Activated naive CD4-positive, alpha-beta T cell treated with anti-CD3 and anti-CD28 coated beads, Interleukin-2, amount 50 U/mL, for 16 hours (primary cell): ENCODE data around the gene HTR4.
"Not testable (repeated sequence)": the region's sequence is repeated elsewhere in the genome, so short reads cannot be mapped to it uniquely, and the experiment has no call there.

Experiments used
- DNase-seq: peaks from one replicate; pipeline ENCODE4 v3.0.0-alpha.2; 2020

The HTR4 gene

DNA sequence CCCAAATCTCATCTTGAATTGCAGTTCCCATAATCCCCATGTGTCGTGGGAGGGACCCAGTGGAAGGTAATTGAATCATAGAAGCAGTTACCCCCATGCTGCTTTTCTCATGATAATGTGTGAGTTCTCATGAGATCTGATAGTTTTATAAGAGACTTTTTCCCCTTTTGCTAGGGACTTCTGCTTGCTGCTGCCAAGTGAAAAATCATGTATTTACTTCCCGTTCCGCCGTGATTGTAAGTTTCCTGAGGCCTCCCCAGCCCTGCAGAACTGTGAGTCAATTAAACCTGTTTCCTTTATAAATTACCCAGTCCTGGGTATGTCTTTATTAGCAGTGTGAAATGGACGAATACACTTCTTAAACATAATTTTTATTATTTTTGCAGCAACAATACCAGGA, 185.6 kb downstream of the HTR4 start:
- DNase-seq: not testable (repeated sequence)

- DNase-seq: no peak
Observed at GRCh38 chr5:148467958-148468357, 186.4 kb downstream of the HTR4 start.

DNA sequence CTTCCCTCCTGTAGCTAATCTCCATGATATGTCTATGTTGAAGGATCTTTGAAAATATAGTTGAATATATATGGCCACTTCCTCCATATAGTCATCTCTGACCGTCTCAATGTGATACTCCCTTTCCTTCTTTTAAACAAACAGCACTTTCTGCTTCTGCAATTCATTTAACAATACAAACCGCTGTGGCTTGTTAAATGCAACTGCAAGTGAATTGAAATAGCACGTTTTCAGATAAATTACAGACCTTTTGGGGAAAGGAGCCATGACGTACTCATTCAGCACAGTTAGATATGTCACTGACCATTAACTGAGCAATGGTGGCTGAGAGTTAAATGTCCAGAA, 188.1 kb downstream of the HTR4 start:
- no peak for DNase-seq

- no peak for DNase-seq
Observed at GRCh38 chr5:148465381-148466235, 188.7 kb downstream of the HTR4 start.

DNA sequence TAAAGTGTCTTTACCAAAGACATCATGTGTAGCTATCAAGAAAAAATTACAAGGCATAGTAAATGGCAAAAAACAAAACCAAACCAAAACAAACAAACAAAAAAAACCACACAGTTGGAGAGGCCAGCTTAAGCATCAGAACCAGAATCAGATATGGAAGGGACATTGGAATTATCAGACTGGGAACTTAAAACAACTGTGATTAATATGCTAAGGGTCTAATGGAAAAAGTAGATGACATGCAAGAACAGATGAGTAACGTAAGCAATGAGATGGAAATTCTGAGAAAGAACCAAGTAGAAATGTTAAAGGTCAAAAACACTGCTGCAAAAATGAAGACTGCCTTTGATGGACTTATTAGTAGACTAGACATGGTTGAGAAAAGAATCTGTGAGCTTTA, 194.7 kb downstream of the HTR4 start:
- DNase-seq: no peak

DNA sequence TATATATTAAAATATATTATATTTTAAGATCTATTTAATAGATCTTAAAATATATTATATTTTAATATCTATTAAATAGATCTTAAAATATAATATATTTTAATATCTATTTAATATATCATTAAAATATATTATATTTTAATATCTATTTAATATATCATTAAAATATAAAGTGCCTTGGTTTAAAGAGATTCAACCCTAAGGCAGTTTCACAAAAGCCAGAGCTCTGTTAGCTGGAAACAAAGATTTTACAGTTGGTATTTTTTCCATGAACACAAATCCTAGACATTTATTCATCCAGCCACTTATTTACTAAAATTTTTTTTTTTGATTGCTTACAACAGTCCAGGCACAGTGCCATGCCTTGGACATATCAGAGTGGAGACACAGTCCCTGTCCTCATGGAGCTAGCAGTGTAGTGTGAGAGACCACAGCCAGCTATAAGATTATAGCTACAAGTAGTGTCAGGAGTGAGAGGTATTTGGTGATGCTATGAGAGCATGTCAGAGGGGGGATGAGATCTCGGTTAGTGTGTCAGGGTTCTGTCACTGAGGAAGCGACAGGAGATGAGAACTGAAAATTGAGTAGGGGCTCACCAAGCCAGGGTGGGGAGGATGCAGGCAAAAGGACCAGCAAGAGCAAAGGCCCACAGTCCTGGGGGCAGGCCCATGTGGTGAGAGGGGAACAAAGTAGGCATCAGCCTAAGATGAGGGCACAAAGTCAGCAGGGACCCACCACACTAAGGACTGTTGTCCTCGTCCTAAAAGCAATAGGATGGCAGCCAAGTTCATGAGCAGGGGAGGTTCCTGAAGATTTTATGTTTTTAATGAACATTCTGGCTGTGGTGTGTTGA, 196.1 kb downstream of the HTR4 start:
- no peak for DNase-seq

DNA sequence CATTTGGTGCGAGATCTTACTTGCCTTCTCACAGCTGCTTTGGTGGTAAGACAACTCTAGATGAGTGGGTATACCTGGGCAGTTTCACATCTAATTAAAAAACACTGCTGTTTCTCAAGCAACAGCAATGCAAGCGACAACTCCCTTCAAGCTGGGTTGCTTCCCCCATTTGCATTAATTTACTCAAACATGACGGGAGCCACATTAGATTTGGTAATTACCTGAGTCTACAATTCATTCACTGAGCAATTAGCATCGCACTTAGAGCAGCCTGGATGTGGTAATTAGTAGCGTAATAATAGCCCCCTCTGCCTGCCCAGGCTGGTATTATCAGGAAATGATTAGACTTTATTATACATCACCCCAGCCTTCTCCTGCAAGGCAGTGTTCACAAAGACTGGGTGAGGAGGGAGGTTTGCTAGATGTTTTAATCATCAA, 197.1 kb downstream of the HTR4 start:
- peak; percentile 13 for DNase-seq

DNA sequence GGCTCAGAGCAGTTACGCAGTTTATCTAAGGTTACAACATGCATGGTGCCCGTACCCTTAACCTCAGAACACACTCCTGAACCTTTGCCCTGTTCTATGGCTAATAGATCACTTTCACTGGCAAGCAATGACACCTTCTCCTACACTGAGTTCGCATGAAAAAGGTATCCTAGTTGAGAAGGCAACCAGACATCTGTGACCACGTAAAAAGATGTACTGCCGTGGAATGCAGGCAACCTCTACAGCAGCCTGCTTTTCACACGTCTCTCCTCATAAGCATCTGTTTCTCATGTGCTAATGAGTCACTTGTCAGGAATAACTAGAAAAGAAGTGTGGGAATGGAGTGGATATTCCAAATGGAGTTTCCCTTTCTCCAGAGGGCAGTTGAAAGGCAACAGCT, 199.1 kb downstream of the HTR4 start:
- DNase-seq: no peak

DNA sequence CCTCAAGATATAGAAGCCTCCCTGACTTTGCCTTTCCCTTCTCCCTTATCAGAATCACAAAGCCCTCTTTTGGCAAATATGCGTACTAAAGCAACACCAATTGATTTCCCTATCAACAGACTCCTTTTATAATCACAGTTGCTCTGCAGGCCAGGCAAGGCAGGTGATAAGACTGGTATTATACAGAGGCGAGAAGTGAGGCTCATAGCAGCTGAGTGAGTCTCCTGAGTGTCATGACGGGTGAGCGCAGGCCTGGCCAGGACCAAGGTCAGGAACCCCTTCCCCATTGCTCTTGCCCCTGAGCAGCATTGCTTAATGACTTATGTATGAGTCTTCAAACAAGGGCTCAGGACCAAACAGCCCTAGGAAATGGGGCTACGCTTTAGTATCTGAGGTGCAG, 199.8 kb downstream of the HTR4 start:
- DNase-seq: no peak

DNA sequence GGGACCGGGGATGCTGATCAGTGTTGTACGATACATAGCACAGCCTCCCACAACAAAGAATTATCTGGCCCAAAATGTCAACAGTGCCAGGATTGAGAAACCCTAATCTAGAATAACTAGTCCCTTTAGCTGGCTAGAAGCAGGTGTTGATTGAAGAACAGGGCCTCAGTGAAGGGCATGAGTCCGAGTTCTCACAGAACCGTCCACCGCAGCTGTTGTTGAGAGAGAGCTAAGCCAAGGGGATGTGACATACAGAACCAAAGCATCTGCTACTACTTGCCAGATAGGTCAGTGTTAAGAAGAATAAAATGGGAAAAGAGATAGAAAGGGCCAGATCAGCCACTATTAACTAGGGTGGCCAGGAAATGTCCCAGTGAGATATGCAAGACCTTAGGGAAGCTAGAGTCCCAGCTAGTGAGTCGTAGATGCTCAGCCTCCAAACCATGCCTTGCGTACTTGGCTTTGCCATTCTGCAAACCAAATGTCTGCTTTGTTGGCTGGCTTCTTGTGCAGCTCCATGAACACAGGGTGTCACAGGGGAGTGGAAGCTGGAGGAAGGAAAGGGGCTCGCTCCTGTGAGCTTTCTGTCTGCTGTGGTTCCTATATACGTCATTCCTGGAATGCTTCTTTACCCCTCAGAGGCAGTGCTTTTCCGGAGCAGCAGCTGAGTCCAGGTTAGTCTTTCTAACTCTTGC, 201.7 kb downstream of the HTR4 start:
- no peak for DNase-seq

DNA sequence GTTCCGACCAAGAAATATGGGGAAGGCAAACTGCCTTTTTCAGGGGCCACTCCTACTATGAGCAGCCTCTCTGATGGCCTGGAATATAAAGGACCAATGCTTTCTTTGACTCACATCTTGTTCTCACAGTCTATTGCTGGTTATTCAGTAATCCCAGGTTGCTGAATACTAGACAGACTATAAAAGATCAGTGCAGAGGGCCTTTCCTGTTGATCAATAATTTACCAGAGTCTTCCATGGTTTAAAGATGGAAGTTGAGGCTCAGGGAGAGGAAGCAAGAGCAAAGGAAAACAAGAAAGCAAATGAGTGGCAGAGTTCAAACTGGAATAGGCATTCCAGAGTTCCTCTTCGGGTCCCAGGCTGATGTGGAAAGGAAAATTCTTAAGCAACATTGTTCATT, 207.7 kb downstream of the HTR4 start:
- DNase-seq: no peak

- DNase-seq: no peak
Observed at GRCh38 chr5:148445578-148445977, 208.7 kb downstream of the HTR4 start.

DNA sequence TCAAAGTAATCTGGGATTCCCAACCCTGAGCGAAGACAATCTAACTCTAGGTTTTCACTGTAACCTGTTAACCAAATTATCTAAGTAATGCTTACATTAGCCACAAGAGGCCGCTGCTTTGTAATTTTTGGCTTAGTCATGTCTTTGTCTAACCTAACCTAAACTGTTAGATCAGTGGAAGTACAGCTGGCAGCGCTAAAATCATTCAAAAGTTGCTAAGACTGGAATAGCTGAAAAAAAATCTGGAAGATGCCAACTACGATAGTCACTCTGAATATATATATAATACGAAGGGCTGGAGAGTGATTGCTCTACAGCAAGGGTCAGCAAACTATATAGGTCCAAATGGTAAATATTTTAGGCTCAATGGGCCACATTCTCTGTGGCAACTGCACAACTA, 210.3 kb downstream of the HTR4 start:
- DNase-seq: peak; percentile 18

- no peak for DNase-seq
Observed at GRCh38 chr5:148443241-148443640, 211.1 kb downstream of the HTR4 start.

GRCh38 chr5:148438933-148439332, 215.4 kb downstream of the HTR4 start:
- no peak for DNase-seq

DNA sequence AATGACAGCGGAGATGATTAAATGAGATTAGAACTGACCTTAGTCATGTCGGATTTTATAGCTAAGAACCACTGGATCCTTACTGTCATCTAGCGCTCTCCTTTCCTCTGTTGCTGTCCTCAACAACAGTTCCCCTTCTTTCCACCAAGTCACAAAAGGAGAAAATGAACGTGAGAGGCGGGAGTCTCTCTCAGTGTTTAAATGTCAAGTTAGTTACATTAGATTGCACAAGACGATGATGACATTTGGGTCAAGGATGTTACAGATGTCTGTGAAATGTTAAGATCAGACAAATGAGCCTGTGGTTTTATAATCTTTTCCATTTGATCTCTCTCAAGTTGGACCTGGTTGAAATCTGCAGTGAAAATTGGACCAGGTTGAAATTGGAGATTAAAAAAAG, 217.1 kb downstream of the HTR4 start:
- no peak for DNase-seq

DNA sequence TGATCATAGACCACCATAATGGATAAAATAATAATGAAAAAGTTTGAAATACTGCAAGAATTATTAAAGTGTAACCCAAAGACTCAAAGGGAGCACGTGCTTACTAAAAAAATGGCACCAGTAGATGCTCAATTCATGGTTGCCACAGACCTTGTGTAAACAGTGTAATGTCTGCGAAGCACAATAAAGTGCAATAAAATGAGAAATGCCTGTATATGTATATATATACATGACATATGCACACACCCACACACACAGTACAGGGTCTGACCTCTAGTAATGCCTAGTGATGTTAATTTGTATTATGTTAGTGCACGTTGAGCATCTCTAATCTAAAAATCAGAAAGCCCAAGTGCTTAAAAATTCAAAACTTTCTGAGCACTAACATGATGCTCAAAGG, 218.3 kb downstream of the HTR4 start:
- DNase-seq: no peak

- DNase-seq: no peak
Observed at GRCh38 chr5:148433826-148434225, 220.5 kb downstream of the HTR4 start.
